ENCODE data around the gene NFASC.

- TF ChIP-seq CTCF (IDR thresholded peaks at IDR 0.05) (no peak), POLR2A (IDR thresholded peaks at IDR 0.05) (no peak)
Measured at GRCh38 chr1:205030896-205031295, 160.2 kb downstream of the NFASC start.
